C4-2B (cell line): ENCODE results near the gene MCCC1.

Source experiments
- H3K27ac ChIP-seq: fragments of 450-650 bp; 2 replicates; pipeline ENCODE4 v1.5.1; 2017
- CTCF ChIP-seq: fragments of 450-650 bp; conservative IDR thresholded peaks from 2 replicates; pipeline ENCODE4 v1.5.1; 2017; ENCODE audit warnings: mild to moderate bottlenecking
- ZFX ChIP-seq: fragments of 450-650 bp; IDR thresholded peaks from 2 replicates; pipeline ENCODE4 v1.6.1; 2017

The MCCC1 gene

GRCh38 chr3:183044547-183045229 lies 54.6 kb downstream of the MCCC1 start:
- no peak overlapping the region for H3K27ac ChIP-seq
- TF ChIP-seq CTCF (no peak), ZFX (no peak)

- TF ChIP-seq CTCF = no peak
- TF ChIP-seq ZFX = no peak
- no peak overlapping the region for H3K27ac ChIP-seq
Measured at GRCh38 chr3:183038757-183039156, 60.5 kb downstream of the MCCC1 start.

- H3K27ac ChIP-seq = no peak overlapping the region
- no peak for TF ChIP-seq ZFX
- no peak for TF ChIP-seq CTCF
Measured at GRCh38 chr3:183038221-183038620, 61.1 kb downstream of the MCCC1 start.

GRCh38 chr3:183033746-183034145 lies 65.5 kb downstream of the MCCC1 start:
- TF ChIP-seq CTCF = no peak
- TF ChIP-seq ZFX = no peak
- no peak overlapping the region for H3K27ac ChIP-seq

GRCh38 chr3:183032880-183033555 lies 66.3 kb downstream of the MCCC1 start:
- H3K27ac ChIP-seq = no peak overlapping the region
- TF ChIP-seq CTCF (no peak), ZFX (no peak)

- no peak overlapping the region for H3K27ac ChIP-seq
- no peak for TF ChIP-seq ZFX
- TF ChIP-seq CTCF = no peak
Measured at GRCh38 chr3:183031826-183032225, 67.5 kb downstream of the MCCC1 start.

GRCh38 chr3:183028416-183028815 lies 70.9 kb downstream of the MCCC1 start:
- TF ChIP-seq ZFX = no peak
- TF ChIP-seq CTCF = no peak
- H3K27ac ChIP-seq = no peak overlapping the region
